ENCODE results near the gene ZNF750.

The ZNF750 gene

DNA sequence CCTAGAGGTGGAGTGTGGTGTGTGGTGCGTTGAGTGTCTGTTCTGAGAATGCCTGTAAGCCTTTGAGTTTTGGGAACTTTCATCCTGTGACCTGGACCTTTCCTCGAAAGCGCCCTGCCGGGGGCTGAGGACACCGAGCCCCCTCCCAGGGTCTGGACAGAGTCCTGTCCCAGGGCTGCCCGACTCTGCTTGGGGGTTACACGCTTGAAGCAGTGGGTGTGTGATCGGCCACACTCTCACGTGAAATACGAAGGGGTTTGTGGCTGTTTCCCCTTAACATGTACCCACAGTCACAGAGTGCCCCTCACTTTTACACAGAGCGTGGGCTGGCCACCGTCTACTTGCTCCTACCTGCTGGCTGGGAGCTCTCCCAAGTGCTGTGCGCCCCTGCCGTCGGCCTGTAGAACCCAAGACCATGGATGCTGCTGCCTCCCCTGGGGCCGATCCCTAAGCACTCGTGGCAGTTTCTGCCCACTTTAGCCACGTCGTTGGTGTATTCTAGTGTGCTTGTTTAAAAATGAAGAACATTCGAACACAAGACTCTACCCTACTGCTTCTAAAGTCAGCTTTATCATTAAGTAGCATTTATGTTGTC, 6.8 kb downstream of the ZNF750 start:
- no peak for DNase-seq

GRCh38 chr17:82832411-82832810, 7.4 kb downstream of the ZNF750 start:
- no peak for DNase-seq

GRCh38 chr17:82831818-82832200, 8.0 kb downstream of the ZNF750 start:
- no peak for DNase-seq

GRCh38 chr17:82831041-82831817, 8.6 kb downstream of the ZNF750 start:
- DNase-seq = no peak

DNA sequence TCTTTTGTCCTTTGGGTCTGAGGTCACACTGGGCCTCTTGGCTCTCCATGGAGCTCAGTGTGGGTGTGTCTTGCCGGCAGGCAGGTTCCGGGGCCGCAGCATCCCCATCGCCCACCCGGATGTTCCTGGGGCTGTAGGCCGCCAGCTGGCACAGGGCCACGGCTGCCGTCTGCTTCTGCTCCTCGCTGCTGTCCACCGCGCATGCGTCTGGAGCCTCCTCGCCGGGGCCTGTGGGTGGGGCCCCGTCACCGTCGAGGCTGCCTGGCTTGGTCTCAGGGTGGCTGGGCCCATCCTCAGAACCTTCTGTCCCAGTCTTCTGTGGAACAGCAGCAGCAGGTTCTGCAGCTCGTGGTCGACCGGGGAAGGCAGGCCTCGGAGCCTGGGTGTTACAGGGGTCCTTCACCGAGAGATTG, 9.6 kb downstream of the ZNF750 start:
- DNase-seq = no peak

DNA sequence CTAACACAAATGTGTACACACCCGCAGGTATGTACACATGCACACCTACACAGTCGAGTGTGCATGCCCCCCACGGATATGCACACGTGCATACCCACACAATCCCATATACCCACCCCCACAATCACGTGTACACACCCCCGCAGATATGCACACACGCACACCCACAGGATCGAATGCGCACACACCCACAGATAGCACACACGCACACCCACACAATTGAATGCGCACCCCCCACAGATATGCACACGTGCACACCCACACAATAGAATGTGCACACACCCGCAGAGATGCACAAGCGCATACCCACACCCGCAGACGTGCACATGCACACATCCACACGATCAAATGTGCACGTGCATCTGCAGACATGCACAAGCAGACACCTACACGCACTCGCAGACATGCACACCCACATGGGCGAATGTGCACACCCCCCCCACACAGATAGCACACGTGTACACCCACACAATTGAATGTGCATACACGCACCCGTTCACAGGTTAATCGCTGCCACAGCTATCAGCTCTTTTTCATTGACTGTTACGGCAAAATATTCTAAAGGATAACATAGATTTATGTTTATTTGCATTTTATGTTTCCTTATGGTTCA, 10.8 kb downstream of the ZNF750 start:
- DNase-seq = no peak

GRCh38 chr17:82826956-82827355, 12.9 kb downstream of the ZNF750 start:
- no peak for DNase-seq

- no peak for DNase-seq
These were observed 13.6 kb downstream of the ZNF750 start for GRCh38 chr17:82826211-82826610.

DNA sequence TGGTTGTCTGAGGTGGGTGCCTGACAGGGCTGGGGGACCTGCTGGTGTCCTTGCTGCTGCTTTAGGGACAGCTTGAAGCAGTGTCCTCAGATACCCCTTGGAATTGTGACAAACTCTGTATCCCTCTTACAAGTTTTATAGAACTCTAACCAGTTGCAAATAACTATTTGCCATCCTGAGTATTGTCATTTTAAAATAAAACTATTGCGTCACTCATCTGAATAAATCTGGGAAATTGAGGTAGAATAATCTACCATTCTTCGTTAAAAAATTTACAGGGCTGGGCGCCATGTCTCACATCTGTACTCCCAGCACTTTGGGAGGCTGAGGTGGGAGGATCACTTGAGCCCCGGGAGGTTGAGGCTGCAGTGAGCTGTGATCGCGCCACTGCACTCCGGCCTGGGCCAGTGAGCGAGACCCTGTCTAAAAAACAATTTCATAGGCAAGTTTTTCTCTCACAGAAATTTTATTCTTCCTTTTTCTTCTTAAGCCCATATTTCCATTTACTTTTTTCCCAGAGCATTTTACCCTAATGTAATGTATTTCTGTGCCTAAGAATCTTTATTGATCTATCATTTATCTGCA, 14.2 kb downstream of the ZNF750 start:
- DNase-seq = no peak

DNA sequence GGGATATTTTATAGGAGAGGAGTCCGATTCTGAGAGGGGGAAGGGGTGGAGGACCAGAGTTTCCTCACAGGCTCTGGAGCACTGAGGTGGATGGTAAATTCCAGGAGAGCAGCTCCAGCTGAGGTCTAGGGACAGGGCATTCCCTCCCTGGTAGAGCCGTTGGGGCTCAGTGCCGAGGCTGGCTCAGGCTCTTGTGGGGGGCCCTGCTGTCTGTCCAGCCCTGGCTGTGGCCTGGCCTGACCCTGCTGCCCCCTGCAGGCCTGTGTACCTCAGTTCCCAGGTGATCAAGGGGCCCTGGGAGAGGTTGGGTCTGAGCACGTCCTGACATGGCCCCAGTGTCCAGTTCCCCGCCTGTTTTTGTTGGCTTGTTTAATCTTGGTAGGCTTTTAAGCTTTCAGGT, 16.8 kb downstream of the ZNF750 start:
- DNase-seq = no peak

DNA sequence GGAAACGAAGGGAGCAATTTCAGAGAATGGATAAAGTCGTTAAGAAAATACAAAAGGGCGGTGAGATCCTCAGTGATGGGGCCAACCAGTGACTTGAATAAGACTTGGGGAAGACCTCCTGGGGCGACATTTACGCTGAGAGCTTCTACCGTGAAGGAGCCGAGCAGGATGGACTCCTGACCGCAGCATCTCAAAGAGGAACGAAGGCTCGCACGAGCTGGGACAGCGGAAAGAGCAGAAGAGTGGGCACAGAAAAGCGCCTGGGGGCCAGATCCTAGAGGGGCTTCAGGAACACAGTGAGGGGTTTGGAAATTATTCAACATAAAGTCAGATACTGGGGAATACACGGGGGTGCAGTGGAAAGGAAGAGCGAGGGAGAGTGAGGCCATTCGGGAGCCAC, 17.5 kb downstream of the ZNF750 start:
- no peak for DNase-seq

DNA sequence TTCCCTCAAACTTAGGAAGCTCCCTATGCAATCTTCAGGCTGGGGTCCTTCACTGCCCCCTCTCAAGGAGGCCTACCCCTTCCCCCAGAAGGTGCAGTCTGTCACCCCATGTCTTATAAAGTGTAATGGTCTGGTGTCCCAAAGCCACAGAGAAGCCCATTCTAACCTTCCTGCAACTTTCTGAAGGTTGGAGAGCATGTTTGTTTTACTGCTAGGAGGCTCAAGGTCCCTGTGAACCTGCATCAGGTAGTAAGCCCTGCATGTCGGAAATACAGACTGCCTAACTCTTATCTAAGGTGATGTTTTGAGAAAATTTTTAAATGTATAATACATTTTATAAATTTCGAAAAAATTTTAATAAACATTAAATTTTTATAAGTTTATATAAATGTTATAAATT, 18.3 kb downstream of the ZNF750 start:
- no peak for DNase-seq

DNA sequence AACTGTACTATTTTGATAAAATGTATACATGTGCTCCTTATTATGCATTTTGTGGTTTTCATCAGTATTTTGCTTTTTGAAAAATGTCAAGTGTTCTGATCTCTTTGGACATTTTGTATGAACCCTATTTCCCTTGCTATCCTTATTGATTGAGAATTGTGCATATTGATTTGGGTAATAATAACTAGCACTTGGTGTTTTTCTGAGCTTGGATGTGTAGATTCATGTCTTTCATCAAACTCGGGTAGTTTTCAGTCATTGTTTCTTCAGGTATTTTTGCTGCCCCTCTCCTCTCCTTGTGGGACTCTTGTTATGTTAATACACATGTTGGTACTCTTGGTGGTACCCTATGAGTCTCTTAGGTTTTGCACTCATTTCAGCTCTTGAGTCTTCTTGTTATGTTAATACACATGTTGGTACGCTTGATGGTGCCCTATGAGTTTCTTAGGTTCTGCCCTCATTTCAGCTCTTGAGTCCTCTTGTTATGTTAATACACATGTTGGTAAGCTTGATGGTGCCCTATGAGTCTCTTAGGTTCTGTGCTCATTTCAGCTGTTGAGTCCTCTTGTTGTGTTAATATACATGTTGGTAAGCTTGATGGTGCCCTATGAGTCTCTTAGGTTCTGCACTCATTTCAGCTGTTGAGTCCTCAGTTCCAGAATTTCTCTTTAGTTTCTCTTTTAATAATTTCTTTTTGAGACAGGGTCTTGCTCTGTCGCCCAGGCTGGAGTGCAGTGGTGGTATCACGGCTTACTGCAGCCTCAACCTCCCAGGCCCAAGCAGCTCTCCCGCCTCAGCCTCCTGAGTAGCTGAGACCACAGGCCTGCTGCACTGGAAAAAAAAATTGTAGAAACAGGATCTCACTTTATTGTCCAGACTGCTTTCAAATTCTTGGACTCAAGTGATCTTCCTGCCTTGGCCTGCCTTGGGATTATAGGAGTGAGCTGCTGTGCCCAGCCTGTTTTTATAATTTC, 19.3 kb downstream of the ZNF750 start:
- no peak for DNase-seq

DNA sequence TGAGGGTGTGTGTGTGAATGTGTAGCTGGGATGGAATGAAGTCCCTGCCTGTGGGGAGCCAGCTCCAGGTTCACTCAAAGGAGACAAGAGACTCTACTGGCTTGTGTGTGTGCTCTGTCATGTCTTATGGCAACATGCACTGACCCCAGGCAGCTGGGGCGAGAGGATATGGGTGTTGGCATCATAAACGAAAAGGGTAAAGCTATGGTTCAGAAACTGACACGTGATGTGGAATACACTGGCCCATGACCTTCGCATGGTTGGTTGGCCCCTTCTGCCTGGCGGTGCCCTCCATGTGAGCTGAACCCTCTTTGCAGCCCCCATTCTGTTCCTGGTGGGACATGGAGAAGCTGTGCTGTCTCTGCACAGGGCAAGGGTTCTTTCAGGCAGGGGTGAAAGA, 21.9 kb downstream of the ZNF750 start:
- no peak for DNase-seq

GRCh38 chr17:82816358-82816757, 23.5 kb downstream of the ZNF750 start:
- no peak for DNase-seq

DNA sequence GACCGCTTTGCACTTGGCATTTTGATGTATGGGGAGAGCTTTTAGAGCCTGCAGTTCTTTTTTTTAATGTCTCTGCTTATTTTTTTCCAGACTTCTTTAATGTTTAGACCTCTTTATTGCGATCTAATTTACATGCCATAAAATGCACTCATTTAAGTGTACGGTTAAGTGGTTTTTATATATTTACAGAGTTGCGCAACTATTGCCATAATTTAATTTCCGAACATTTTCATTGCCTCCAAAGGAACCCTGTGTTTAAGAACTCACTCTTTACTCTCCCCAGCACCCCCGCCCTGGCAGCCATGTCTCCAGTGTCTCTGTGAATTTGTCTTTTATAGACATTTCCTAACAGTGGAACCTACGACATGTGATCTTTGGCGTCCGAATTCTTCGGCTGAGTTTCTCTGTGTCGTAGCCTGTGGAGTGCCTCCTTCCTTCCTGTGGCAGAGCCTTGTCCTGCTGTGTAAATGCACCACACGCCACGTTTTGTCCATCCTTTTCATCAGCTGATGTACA, 24.0 kb downstream of the ZNF750 start:
- no peak for DNase-seq

DNA sequence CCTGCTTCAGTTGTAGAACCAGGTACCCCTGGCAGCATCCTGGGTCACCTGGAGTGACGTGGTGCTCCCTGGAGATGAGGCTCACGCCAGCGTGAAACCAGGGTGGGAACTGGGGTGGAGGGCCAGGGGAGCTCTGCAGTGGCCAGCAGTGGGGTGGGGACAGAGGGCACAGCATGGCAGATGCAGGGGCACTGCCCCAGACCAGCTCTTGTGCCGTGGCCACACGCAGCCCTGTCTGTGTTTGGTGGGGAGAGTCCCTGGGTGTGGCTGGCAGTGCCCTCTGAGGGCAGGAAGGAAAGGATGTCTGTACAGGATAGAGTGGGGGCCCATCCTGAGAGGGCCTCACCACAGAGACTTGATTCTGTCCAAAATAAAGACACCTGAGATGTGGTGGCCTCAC, 24.5 kb downstream of the ZNF750 start:
- DNase-seq = no peak

GRCh38 chr17:82814834-82815233, 25.0 kb downstream of the ZNF750 start:
- DNase-seq = no peak

DNA sequence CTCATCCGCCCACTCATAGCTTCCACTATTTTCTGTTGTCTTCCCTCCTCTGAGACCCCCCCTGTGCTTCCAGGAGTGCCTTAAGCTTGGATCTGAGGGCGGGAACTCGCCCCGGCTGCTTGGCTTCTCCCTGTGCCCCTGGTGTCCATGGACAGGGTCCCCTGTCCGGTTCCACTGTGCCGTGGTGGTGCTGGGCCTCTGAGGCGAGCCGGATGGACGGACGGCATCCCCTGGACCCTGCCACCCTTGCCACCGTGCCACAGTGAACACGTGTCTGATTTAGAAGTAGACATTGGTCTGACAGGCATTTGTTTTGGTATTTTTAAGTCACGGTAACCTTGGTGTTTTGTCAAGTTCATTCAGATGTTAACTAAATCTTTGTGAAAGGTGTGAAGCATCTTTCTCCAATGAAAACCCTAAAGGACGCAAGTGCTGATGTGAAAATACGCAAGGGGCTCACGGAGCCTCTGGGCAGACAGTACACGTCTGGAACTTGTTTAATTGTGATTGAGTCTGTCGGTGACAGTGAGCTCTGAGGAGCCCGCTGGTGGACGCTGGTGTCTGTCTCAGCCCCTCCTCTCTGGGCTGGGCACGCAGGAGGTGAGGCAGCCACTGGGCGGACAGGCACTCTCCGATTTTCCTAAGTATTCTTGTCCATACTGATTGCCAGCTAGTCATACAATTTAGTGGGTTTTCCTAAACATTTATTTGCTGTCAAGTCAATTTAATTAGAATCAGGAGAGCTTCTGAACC, 26.3 kb downstream of the ZNF750 start:
- no peak for DNase-seq

GRCh38 chr17:82812601-82813000, 27.2 kb downstream of the ZNF750 start:
- DNase-seq = no peak

GRCh38 chr17:82812058-82812457, 27.8 kb downstream of the ZNF750 start:
- no peak for DNase-seq
